Chondrocyte (in vitro differentiated cells): Measurements from ENCODE around the gene TBC1D10A. TPM values are rescaled to one million over a fixed set of nuclear protein-coding genes. Genes with fewer than 3 reads are reported as not detected.

Experiments used
- DNase-seq: peaks from one replicate; pipeline ENCODE4 v3.0.0; 2021; ENCODE audit warnings: mixed read lengths, low spot score
- H3K27ac Mint-ChIP-seq: one replicate; pipeline ENCODE4 v1.8.0; 2021; ENCODE audit warnings: mild to moderate bottlenecking, moderate library complexity, mixed read lengths; ENCODE audit not compliant: unreplicated experiment
- H3K27me3 Mint-ChIP-seq: 2 replicates; pipeline ENCODE4 v1.8.0; 2021; ENCODE audit warnings: low read depth, mixed read lengths
- H3K36me3 Mint-ChIP-seq: 2 replicates; pipeline ENCODE4 v1.8.0; 2021; ENCODE audit warnings: low read depth, mixed read lengths
- H3K4me1 Mint-ChIP-seq: 2 replicates; pipeline ENCODE4 v1.8.0; 2021; ENCODE audit warnings: low read depth, mild to moderate bottlenecking, mixed read lengths
- H3K4me3 Mint-ChIP-seq: one replicate; pipeline ENCODE4 v1.8.0; 2021; ENCODE audit warnings: mild to moderate bottlenecking, moderate library complexity, mixed read lengths; ENCODE audit not compliant: unreplicated experiment
- H3K9me3 Mint-ChIP-seq: 2 replicates; pipeline ENCODE4 v1.8.0; 2021; ENCODE audit warnings: low read depth, mixed read lengths
- long read RNA-seq: library from polyadenylated mRNA; stranded (forward); transcript quantifications from one replicate; pipeline ENCODE4 v2.0.0, GENCODE V29; 2021
- total RNA-seq: library from RNA; stranded (reverse); gene quantifications from 3 replicates; pipeline ENCODE4 v1.2.1, GENCODE V29; 2021
- TF ChIP-seq, protein P1 (sequence below): fragments of 200-600 bp; sonication (generic); IDR thresholded peaks from 2 replicates; pipeline ENCODE4 v1.5.0; 2021; ENCODE audit warnings: antibody characterized with exemption, mild to moderate bottlenecking, moderate library complexity

Gene TBC1D10A, protein sequence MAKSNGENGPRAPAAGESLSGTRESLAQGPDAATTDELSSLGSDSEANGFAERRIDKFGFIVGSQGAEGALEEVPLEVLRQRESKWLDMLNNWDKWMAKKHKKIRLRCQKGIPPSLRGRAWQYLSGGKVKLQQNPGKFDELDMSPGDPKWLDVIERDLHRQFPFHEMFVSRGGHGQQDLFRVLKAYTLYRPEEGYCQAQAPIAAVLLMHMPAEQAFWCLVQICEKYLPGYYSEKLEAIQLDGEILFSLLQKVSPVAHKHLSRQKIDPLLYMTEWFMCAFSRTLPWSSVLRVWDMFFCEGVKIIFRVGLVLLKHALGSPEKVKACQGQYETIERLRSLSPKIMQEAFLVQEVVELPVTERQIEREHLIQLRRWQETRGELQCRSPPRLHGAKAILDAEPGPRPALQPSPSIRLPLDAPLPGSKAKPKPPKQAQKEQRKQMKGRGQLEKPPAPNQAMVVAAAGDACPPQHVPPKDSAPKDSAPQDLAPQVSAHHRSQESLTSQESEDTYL
- 24.3 to 28.0 TPM (median 26.9 TPM) in 3 replicates for total RNA-seq
- long read RNA-seq, transcript TBC1D10A-201 (9 exons, 2,077 nt) = major isoform, 44 of 51 reads
- long read RNA-seq, partial matches to known transcripts = 1 of 51 reads
- long read RNA-seq, other reads (novel, unspliced or antisense) = 6 of 51 reads

DNA sequence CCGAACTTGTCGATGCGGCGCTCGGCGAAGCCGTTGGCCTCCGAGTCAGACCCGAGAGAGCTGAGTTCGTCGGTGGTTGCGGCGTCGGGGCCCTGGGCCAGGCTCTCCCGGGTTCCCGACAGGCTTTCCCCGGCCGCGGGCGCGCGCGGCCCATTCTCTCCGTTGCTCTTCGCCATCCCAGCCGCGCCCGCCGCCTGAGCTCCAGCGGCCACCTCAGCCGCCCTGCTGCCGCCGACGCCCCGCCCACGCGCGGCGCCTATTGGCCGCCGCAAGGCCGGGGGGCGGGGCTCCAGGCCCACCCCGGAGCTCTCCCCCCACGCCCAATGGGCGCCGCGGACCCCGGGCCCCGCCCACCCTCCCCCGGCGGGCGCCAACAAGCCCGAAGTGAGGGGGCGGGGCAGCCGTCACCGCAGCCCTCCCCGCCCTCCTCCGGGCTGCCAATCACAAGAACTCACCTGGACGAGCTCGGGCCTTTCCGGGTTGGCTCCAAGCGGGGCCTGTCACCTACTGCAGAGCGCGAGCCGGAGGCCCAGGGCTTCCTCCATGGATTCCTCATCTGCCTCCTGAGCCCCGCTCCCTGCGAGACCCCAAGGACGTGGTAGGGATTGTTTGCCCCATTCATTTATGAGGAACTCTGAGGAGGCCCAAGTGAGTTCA, at the start of gene TBC1D10A:
Gene TBC1D10A (minus strand): TSS at position 236 of the 657 bp plus-strand sequence. CDS start 60 bp downstream, at position 176.
- peaks cover 55% of the 10 kb centered on the region for H3K4me1 Mint-ChIP-seq

DNA sequence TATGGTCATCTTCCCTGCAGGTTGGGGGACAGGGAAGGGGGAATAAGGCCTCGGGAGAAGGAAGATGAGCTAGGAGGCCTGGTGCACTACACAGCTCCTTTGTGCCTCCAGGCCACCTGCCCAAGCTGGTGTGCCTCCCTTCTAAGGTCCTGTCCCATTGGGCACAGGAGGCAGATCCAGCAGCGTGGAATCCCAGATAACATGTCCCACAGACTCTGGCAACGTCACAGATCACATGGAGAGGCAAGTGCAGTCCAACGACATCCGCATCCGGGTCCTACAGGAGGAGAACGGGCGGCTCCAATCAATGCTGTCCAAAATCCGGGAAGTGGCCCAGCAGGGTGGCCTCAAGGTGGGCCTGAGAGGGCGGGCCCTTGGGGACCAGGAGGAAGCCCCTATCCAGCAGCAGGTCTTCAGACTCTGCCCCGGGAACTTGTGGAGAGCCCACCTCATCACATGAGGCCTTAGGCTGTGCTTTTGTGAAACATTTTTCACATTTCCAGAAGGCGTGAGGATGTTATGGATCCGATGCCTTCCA, 48.6 kb upstream of the TBC1D10A start:
- Mint-ChIP-seq H3K4me3 (no peak overlapping the region), H3K36me3 (peaks cover 9% of the 10 kb centered on the region), H3K9me3 (no peaks in the 10 kb centered on the region), H3K4me1 (no peaks in the 10 kb centered on the region), H3K27ac (no peak overlapping the region), H3K27me3 (no peaks in the 10 kb centered on the region)
- no peak for DNase-seq
- TF ChIP-seq, protein P1, sequence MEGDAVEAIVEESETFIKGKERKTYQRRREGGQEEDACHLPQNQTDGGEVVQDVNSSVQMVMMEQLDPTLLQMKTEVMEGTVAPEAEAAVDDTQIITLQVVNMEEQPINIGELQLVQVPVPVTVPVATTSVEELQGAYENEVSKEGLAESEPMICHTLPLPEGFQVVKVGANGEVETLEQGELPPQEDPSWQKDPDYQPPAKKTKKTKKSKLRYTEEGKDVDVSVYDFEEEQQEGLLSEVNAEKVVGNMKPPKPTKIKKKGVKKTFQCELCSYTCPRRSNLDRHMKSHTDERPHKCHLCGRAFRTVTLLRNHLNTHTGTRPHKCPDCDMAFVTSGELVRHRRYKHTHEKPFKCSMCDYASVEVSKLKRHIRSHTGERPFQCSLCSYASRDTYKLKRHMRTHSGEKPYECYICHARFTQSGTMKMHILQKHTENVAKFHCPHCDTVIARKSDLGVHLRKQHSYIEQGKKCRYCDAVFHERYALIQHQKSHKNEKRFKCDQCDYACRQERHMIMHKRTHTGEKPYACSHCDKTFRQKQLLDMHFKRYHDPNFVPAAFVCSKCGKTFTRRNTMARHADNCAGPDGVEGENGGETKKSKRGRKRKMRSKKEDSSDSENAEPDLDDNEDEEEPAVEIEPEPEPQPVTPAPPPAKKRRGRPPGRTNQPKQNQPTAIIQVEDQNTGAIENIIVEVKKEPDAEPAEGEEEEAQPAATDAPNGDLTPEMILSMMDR = no peak

More for the DNA sequence above, at the start of gene TBC1D10A:
- no peak for DNase-seq
- Mint-ChIP-seq H3K36me3 (peaks cover 3% of the 10 kb centered on the region), H3K4me3 (peak within 1 kb of the TSS; percentile 83), H3K9me3 (no peaks in the 10 kb centered on the region), H3K27ac (peak within 1 kb of the TSS; percentile 89), H3K27me3 (no peaks in the 10 kb centered on the region)
- TF ChIP-seq, protein P1 = no peak

DNA sequence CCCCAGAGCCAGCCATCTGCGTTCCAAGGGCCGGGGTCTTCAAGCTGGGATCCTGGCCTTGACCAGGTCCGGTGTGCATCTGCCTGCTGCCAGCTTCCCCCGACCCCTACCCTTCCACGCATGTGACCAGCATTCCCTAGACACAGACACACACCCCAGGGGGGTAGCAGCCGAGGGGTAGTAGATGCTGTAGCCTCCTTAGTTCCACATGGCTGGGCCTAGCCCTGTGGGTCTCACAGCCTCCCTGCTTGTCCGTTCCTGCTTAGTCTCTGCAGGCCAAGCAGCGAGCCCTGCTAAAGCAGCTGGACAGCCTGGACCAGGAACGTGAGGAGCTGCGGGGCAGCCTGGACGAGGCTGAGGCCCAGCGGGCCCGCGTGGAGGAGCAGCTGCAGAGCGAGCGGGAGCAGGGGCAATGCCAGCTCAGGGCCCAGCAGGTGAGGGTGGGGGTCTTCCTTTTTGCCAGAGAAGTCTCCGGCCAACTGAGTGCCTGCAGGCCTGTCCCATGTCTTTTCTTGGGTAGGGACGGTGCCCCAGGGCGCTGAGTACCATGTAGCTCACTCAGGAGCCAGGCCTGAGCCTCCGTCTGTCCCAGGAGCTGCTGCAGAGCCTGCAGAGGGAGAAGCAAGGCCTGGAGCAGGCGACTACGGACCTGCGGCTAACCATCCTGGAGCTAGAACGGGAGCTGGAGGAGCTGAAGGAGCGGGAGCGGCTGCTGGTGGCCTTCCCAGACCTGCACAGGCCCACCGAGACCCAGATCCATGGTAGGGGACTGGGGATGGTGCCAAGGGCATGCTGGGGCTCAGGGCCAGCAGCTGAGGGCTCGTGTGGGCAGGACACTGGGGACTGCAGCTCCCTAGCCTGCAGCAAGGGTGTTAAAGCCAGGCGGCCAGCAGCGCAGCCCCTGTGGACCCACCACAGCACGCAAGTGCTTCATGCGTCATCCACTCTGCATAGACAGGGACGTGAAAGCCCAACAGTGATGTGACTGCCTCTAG, 46.9 kb upstream of the TBC1D10A start:
- Mint-ChIP-seq H3K4me3 (no peak overlapping the region), H3K4me1 (no peaks in the 10 kb centered on the region), H3K36me3 (peaks cover 6% of the 10 kb centered on the region), H3K27ac (no peak overlapping the region), H3K9me3 (no peaks in the 10 kb centered on the region), H3K27me3 (no peaks in the 10 kb centered on the region)
- TF ChIP-seq, protein P1 = no peak
- DNase-seq = no peak

DNA sequence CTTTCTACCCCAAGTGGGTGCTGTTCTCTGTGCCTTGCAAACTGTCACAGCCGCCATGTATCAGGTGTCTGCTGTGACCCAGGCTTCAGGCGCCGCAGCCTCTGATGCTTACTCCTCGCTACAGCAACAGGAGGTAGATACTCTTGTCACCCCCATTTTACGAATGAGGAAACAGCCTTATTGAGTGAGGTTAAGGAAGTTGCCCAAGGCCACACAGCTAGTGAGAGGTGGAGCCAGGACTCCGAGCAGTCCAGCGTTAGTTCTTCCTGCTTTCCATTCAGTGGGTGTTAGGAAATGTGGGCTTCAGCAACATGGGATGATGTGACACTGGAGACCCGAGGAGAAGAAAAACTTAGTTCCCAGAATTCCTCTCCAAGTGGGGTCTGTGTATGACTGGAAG, 46.2 kb upstream of the TBC1D10A start:
- peaks cover 4% of the 10 kb centered on the region for H3K36me3 Mint-ChIP-seq
- H3K9me3 Mint-ChIP-seq = no peaks in the 10 kb centered on the region
- TF ChIP-seq, protein P1 = no peak
- no peak overlapping the region for H3K4me3 Mint-ChIP-seq
- H3K27ac Mint-ChIP-seq = no peak overlapping the region
- no peaks in the 10 kb centered on the region for H3K27me3 Mint-ChIP-seq
- DNase-seq = no peak
- H3K4me1 Mint-ChIP-seq = no peaks in the 10 kb centered on the region
